ENCODE data around the gene IL25.

The IL25 gene

DNA sequence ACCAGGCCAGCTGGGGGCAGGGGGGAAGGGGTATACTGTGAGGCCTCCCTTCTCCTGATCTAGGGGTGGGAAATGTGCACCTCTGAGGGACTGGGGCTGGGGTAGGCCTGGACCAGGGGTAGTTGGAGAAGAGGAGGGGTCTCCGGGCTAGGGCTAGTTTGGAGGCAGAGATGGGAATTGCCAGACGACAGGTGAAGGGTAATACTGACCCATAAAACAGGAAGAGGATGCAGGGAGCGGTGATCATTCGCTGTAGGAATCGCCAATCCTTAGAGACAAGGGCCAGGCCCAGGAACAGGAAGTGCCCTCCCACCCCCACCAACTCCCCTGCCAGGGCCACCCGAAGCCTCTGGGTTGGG lies 24.3 kb upstream of the IL25 start:
- Histone ChIP-seq H3K4me1 (ENCODE audit: low read depth, poor library complexity, severe bottlenecking) (no peaks in the 10 kb centered on the region), H3K79me2 (ENCODE audit: insufficient read depth, low read depth) (no peaks in the 10 kb centered on the region), H3K36me3 (ENCODE audit: insufficient read depth) (no peaks in the 10 kb centered on the region), H4K20me1 (ENCODE audit: insufficient read depth) (no peaks in the 10 kb centered on the region), H3K4me3 (IDR thresholded peaks at IDR 0.05; ENCODE audit: insufficient read depth, low read depth, low read length) (no peak overlapping the region), H2AFZ (ENCODE audit: low read depth) (no peak overlapping the region), H3K27ac (no peak overlapping the region), H3K27me3 (ENCODE audit: insufficient read depth, low read depth) (no peaks in the 10 kb centered on the region), H3K9ac (no peak overlapping the region), H3K4me2 (no peak overlapping the region)
- TF ChIP-seq CTCF (conservative IDR thresholded peaks at IDR 0.05; ENCODE audit: low read depth, low read length): no peak

DNA sequence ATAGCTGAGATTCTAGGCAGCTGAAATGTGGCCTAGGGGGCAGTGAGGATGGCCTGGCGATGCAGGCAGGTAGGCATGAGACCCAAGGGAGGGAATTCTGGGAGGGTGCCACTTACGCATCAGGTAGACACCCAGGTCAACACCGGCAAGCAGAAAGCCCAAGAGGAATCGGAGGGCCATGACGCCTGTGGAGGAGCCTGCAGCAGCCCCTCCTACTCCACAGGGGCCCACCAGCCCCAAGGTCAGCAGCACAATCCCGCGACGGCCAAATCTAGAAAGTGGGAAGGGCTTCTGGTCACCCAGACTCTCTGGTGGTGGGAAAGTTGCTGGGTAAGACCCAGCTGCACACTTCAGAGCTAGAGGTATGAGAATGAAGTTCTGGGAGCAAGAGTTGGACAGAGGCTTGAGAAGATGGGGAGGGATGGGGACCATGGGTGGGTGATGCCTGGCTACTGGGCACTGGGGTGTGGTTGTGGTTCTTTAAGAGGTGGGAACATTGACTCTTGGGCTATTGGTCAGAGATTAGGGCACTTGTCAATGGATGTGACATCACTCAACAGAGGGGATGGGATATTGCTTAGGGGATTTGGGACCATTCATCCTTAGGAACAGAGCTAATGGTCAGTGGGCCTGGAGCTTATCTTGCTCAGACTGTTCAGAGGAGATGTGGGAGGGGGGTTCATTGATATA lies 23.3 kb upstream of the IL25 start:
- Histone ChIP-seq H3K9ac (no peak overlapping the region), H3K4me2 (no peak overlapping the region), H2AFZ (ENCODE audit: low read depth) (no peak overlapping the region), H3K4me3 (IDR thresholded peaks at IDR 0.05; ENCODE audit: insufficient read depth, low read depth, low read length) (no peak overlapping the region), H3K36me3 (ENCODE audit: insufficient read depth) (no peaks in the 10 kb centered on the region), H3K27ac (no peak overlapping the region), H3K79me2 (ENCODE audit: insufficient read depth, low read depth) (no peaks in the 10 kb centered on the region), H4K20me1 (ENCODE audit: insufficient read depth) (no peaks in the 10 kb centered on the region), H3K27me3 (ENCODE audit: insufficient read depth, low read depth) (no peaks in the 10 kb centered on the region), H3K4me1 (ENCODE audit: low read depth, poor library complexity, severe bottlenecking) (no peaks in the 10 kb centered on the region)
- TF ChIP-seq CTCF (conservative IDR thresholded peaks at IDR 0.05; ENCODE audit: low read depth, low read length): no peak

GRCh38 chr14:23351681-23352505 lies 20.7 kb upstream of the IL25 start:
- no peak overlapping the region for H3K9ac ChIP-seq
- TF ChIP-seq CTCF (conservative IDR thresholded peaks at IDR 0.05; ENCODE audit: low read depth, low read length): no peak
- H3K36me3 ChIP-seq (ENCODE audit: insufficient read depth): no peaks in the 10 kb centered on the region
- H2AFZ ChIP-seq (ENCODE audit: low read depth): peak overlapping the region; percentile 30; the same call in 1 of the 2 replicates
- no peak overlapping the region for H3K4me2 ChIP-seq
- H4K20me1 ChIP-seq (ENCODE audit: insufficient read depth): no peaks in the 10 kb centered on the region
- H3K27me3 ChIP-seq (ENCODE audit: insufficient read depth, low read depth): no peaks in the 10 kb centered on the region
- no peak overlapping the region for H3K4me3 ChIP-seq (IDR thresholded peaks at IDR 0.05; ENCODE audit: insufficient read depth, low read depth, low read length)
- H3K4me1 ChIP-seq (ENCODE audit: low read depth, poor library complexity, severe bottlenecking): no peaks in the 10 kb centered on the region
- H3K27ac ChIP-seq: no peak overlapping the region
- H3K79me2 ChIP-seq (ENCODE audit: insufficient read depth, low read depth): no peaks in the 10 kb centered on the region

DNA sequence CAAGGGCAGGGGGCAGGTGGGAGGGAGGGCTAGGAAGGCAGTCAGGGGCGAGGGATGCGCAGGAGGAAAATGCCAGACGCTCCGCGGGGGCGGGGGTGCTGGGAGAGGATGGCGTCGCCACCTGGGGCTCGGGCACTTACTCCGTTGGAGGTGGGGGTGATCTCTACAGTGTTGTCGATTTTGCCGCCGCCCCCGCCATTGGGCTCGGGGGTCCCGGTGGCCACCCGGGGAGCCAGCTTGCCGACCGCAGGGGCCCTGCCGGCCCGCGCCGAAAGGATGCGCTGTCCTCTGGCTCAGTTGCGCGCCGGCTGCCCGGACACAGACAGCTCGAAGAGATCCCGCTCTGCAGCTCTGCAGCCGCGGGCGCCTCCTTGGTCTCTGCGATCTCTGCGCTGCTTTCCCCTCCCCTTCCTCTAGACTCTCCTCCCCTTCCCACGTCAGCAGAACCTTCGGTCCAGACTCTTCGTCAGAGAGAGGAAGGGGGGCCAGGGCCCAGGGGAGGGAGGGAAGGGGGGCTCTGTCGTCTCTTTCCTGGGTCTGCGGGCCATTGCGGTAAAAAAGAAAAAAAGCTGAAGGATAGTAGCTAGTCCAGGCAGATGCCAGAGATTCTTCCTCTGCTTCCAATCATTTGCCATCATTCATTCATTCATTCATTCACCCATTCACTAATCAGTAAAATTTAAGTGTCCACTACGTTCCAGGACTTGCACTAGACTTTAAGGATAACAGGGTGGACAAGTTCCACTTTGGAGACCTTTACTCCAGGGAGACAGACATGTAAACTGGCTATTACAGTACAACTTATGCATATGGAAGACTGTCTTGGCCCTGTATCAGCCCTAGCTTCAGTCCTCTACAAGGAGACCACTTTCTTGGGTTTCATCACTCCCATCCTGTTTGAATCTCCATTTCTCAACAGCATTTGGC lies 19.8 kb upstream of the IL25 start, which contains the start of gene SLC22A17:
Gene SLC22A17, minus strand, starts transcription at position 382 of the 927 bp plus-strand sequence.
- H3K36me3 ChIP-seq (ENCODE audit: insufficient read depth): no peaks in the 10 kb centered on the region
- H3K79me2 ChIP-seq (ENCODE audit: insufficient read depth, low read depth): no peaks in the 10 kb centered on the region
- H3K27me3 ChIP-seq (ENCODE audit: insufficient read depth, low read depth): no peaks in the 10 kb centered on the region
- no peak for TF ChIP-seq CTCF (conservative IDR thresholded peaks at IDR 0.05; ENCODE audit: low read depth, low read length)
- H3K9ac ChIP-seq: no peak within 1 kb of the TSS
- H3K27ac ChIP-seq: no peak within 1 kb of the TSS
- no peak within 1 kb of the TSS for H3K4me3 ChIP-seq (IDR thresholded peaks at IDR 0.05; ENCODE audit: insufficient read depth, low read depth, low read length)
- H4K20me1 ChIP-seq (ENCODE audit: insufficient read depth): no peaks in the 10 kb centered on the region
- H2AFZ ChIP-seq (ENCODE audit: low read depth): peak within 1 kb of the TSS; percentile 30
- no peaks in the 10 kb centered on the region for H3K4me1 ChIP-seq (ENCODE audit: low read depth, poor library complexity, severe bottlenecking)
- no peak within 1 kb of the TSS for H3K4me2 ChIP-seq
